Measurements from ENCODE around the gene SNAI1.

The SNAI1 gene

GRCh38 chr20:50038169-50038568, 55.4 kb downstream of the SNAI1 start:
- no peak for DNase-seq

Data from activated CD4-positive, alpha-beta T cell treated with anti-CD3 and anti-CD28 coated beads for 48 hours (primary cell).